Stimulated activated CD4-positive, alpha-beta T cell treated with anti-CD3 and anti-CD28 coated beads, TNF-alpha, amount 100 ng/mL, for 48 hours (primary cell): Measurements from ENCODE around the gene HMGB2.

ENCODE experiments used
- DNase-seq, 3 donors: peaks; one replicate each; pipeline ENCODE4 v3.0.0-alpha.2; 2020; ENCODE audit warnings: low read depth in 3 of 3

HMGB2 gene

GRCh38 chr4:173288698-173289352 is 45.3 kb downstream of the HMGB2 start:
- DNase-seq, result no peak

GRCh38 chr4:173288296-173288695 is 45.9 kb downstream of the HMGB2 start:
- DNase-seq, result peak; percentile 47 to 79 (median 72)

DNA sequence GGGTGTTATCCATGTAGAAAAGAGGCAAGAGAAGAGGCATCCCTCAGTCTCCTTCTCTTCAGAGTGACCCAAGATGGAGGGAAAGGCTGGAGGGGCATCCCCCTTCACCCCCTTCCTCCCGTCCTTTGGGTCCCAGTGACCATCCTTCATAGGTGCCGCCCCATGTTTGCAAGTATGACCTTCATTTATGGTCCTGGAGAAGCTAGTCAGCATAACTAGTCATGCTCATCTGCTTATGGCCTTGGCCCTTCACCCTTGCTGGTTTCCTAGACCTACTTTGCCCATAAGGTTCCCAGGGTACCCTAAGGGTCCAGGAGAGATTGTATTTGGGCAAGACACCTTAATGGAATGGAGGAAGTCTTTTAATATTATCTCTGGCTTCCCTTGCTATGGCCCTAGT is 46.7 kb downstream of the HMGB2 start:
- DNase-seq, result no peak

DNA sequence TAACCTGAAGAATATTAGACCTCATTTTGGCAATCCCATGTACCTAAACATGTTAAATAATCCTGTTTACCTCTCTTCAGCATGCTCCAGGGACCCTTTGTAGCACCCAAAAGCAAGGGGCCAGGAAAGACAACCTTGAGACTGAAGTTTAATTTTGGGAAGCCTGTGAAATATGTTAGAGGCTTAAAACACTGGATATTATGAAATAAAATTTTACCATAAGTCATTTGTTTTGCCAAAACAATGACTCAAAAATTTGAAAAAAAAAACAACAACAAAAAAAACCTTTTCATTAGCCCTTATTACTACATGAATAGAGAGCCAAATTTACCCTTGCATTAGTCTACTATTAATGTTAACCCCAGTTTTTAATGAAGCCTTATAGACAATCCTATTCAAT is 49.7 kb downstream of the HMGB2 start:
- no peak for DNase-seq

DNA sequence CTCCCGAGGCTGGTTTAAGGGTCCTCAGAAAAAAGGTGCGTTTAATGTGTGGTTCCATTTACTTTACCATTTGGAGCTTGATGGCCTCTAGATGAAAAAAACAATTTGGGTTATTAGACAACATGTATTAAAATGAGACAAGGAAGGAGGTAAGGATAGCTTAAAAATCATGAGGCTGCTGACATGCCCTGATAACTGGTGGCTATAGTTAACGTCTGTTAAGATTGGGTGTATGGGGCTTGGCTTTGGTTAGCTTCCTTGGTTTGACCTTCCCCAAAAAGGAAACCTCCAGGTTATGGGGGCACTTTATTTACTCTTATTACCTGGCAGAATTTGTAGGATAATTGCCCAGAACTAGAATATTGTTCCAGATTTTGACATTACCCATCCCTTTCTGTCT is 51.5 kb downstream of the HMGB2 start:
- no peak for DNase-seq

DNA sequence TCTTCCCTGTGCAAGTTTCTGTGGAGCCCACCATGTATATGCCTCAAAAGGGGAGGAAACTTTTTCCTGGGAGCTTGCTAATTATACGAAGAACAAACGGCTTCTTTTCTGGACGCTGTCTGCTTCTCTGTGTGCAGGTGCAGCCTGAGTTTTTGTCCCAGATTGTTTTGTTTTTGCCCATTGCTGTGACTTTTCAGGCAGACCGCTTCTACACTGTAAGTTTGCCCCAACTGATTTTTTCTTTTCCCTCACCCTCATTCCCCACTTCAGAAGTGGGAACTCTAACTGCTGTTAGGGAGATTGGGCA is 51.9 kb downstream of the HMGB2 start:
- no peak for DNase-seq

GRCh38 chr4:173281406-173282255 is 52.5 kb downstream of the HMGB2 start:
- no peak for DNase-seq
